ENCODE data around the gene ZNF70. TPM values are rescaled to one million over a fixed set of nuclear protein-coding genes. Genes with fewer than 3 reads are reported as not detected.
A peak's percentile ranks its signal among the peaks of the same experiment; 100 is the strongest.

Gene ZNF70
- total and polyA plus RNA-seq, 9 of the 15 experiments (the other 6 are each of a cell fraction or from before 2014, with no cell fraction given): 0.14 to 3.3 (median 1.4) TPM

GRCh38 chr22:23693979-23694680, 56.8 kb downstream of the ZNF70 start (continued):
- TF ChIP-seq KLF16 (IDR thresholded peaks at IDR 0.05) (no peak), HDAC1 (IDR thresholded peaks at IDR 0.05) (no peak), ESRRA (IDR thresholded peaks at IDR 0.05; ENCODE audit: borderline replicate concordance, low read depth) (no peak), ZNF184 (CRISPR knock-in tag; IDR thresholded peaks at IDR 0.05) (no peak)

- Histone ChIP-seq H3K27ac (ENCODE audit: extremely low read depth, low read depth, low read length) (no peak overlapping the region), H3K4me1 (replicated peaks in 1 of 2; ENCODE audit: control insufficient read depth in 2 of 2, insufficient read depth in 2 of 2, low read length in 2 of 2) (peaks cover 0 to 3% of the 10 kb centered on the region in 2 experiments; a peak in 1 of 5 replicates), H3K4me3 (no peak overlapping the region), H3K9me1 (ENCODE audit: control insufficient read depth, insufficient read depth, low read length) (no peaks in the 10 kb centered on the region), H3K79me2 (ENCODE audit: control insufficient read depth, insufficient read depth, low read length) (no peaks in the 10 kb centered on the region), H4K20me1 (replicated peaks; ENCODE audit: control insufficient read depth, insufficient read depth, low read length) (no peaks in the 10 kb centered on the region), H3K9me3 (replicated peaks; ENCODE audit: control insufficient read depth, insufficient read depth, low read depth, low read length) (no peaks in the 10 kb centered on the region), H3K9ac (ENCODE audit: insufficient read depth in 1 of 2, low read depth in 2 of 2, low read length in 2 of 2) (0 out of 4 replicates have a peak overlapping the region, but pooled peaks of 1 of the 2 experiments have one; percentile 5), H3K4me2 (ENCODE audit: insufficient read depth, low read length) (no peak overlapping the region), H2AFZ (ENCODE audit: low read depth, low read length) (no peak overlapping the region), H3K36me3 (ENCODE audit: control insufficient read depth, insufficient read depth, low read length) (peaks cover 30% of the 10 kb centered on the region; the same call in 2 of the 3 replicates), H3K27me3 (ENCODE audit: control insufficient read depth in 2 of 2, insufficient read depth in 2 of 2, low read length in 2 of 2) (no peaks in the 10 kb centered on the region)
- ATAC-seq (peak; percentile 51; the same call in 2 of the 3 replicates), DNase-seq (ENCODE audit: extremely low read depth in 1 of 4, low spot score in 3 of 4) (peak in 2 of 4 experiments; percentile 10 to 33), FAIRE-seq (no peak)
- in situ Hi-C loops (cut with MboI) (no loop called here), intact Hi-C loops (cut with micrococcal nuclease) (no loop called here)
- ChIA-PET POLR2A (interaction anchor here (1.0 kb wide), 1 partner anchor 8 kb away, joined by 6 read pairs; no protein-coding TSS in a partner anchor), CTCF (ENCODE audit: low intra/inter-chr PET ratio) (no interaction called here)
- WGBS (ENCODE audit: insufficient coverage, low coverage, missing lambda C conversion rate): 86% methylated on average over 11 of the region's 12 CpGs
- no TSS peak for BruUV-seq (replicated peaks)
- TF ChIP-seq POLR2G (IDR thresholded peaks at IDR 0.05; ENCODE audit: low read depth, low read length): 0 out of 2 replicates have a peak, but pooled peaks have one; percentile 12
- TF ChIP-seq MIER1 (IDR thresholded peaks at IDR 0.05; ENCODE audit: low read depth): 0 out of 2 replicates have a peak, but pooled peaks have one; percentile 38
- TF ChIP-seq REST (IDR thresholded peaks at IDR 0.05; ENCODE audit: borderline replicate concordance): peak; percentile 86
- TF ChIP-seq REST (CRISPR knock-in tag; IDR thresholded peaks at IDR 0.05; ENCODE audit: low read depth): no peak
- TF ChIP-seq CBX2 (IDR thresholded peaks at IDR 0.05; ENCODE audit: insufficient read depth, low read length, poor library complexity, severe bottlenecking): no peak
These were observed 58.2 kb downstream of the ZNF70 start for GRCh38 chr22:23692598-23693291.

Data from K562 (cell line).